Stimulated activated CD4-positive, alpha-beta T cell treated with anti-CD3 and anti-CD28 coated beads, Interleukin-1b, Interleukin-23, amount 100 ng/mL, for 1 hour (primary cell): ENCODE measurements around the gene OTOG.

Source experiments
- DNase-seq, 2 donors: peaks; one replicate each; pipeline ENCODE4 v3.0.0-alpha.2; 2020; ENCODE audit warnings: low read depth in 2 of 2

Gene OTOG

DNA sequence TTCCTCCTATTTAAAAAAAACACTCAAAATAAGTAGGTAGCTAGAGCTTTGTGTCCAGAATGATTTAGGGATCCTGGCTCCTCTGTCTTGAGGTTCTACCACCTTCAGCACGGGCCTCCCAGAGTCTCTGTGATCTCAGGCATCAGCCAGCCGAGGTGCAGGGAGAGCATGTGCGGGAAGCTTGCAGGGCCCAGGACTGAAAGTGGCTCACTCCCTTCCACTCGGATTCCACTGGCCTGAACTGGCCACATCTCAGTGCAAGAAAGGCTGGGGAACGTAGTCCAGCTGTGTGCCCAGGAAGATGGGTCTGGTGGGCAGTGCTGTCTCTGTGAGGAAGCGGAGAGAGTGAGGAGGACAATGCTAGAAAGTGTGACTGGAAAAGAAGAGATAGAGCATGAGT is 104.0 kb downstream of the OTOG start:
- no peak for DNase-seq

DNA sequence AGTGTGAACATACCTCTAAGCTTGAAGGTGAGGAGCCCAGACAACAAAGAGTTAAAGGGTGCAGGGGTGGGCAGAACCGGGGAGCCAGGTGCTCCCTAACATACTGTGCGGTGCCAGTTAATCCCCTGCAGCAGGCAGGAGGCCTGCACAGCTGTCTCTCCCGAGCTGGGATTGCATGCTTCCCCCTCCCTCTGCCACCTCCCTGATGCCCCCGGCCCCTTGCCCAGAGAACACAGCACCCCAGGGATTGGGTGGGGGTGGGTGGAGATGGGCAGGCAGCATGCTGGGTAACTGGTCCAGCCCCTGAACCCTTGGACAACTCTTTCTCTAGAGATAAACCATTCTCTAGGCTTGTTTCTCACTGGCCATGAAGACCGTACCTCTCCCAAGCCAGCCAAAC is 104.6 kb downstream of the OTOG start:
- no peak for DNase-seq

DNA sequence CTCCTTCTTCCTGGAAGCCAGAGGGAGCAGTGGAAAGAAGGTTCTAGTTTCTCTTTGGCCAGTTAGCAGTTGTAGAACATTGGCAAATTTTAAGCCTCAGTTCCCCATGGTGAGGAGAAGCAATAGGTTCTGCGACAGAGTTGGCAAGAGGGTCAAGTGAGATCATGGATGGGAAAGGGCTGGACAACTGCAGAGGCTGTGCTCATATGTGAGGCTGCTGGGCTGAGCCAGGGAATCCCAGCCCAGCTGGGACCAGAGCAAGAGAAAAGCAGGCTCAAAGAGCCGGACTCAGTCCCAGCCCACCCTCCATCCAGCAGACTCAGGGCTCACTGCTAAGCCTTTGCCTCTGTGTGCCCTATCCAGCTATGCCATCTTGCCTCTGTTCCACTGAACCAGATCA is 105.5 kb downstream of the OTOG start:
- DNase-seq: no peak

DNA sequence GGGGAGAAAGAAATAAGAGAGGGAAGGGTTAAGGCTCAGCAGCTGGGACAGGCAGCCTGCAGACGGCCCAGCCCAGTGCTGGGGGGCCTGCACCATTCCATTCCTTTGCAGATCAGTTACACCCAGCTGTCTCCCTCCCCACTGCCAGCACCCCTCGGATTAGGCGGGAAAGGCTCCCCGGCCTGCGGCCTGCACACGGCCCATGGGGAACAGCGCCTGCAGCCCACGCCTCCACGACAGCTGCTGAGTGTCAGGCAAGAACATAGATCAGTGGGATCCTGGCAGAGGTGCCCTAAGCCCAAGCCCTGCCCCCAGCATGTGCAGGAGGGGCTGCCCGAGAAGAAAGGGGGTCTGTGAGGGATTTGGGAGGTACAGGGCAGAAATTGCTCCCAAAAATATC is 106.6 kb downstream of the OTOG start:
- no peak for DNase-seq

DNA sequence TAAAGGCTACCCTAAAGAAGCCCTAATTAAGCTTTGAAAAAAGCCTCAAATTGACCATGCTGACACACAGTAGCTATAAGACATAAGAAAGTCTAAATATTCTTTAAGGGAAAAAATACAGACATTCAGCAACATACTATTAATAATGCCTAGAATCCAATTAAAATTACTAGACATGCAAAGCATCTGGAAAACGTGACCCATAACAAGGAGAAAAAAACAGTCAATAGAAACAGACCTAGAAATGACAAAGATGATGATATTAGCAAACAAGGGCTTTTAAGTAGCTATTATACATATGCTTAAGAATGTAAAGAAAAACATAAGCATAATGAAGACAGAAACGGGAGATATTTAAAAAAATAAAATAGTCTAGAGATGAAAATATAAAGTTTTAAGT is 108.6 kb downstream of the OTOG start:
- DNase-seq: no peak

DNA sequence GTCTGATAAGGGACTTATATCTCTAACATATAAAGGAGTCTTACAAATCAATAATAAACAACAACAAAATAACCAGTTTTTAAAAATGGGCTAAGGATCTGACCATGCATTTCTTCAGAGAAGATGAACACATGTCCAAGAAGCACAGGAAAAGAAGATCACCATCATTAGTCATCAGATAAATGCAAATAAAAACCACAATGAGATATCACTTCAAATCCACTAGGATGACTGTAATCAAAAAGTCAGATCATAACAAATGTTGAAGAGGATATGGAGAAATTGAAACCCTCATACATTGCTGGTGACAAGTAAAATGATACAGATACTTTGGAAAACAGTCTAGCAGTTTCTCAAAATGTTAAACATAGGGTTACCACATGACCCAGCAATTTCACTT is 111.2 kb downstream of the OTOG start:
- DNase-seq: no peak

DNA sequence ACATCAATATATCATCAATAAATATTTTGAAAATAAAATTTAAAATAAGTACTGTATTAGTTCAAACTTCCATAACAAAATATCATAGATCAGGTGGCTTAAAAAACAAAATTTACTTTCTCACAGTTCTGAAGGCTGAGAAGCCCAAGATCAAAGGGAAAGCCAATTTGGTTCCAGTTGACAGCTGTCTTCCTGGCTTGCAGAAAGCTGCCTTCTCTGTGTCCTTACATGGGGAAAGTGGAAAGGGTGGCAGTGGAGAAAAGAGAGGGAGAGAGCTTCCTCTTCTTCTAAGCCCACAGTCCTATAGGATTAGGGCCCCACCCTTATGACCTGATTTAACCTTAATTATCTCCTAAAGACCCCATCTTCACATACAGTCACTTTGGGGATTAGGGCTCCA is 121.1 kb downstream of the OTOG start:
- DNase-seq: no peak

DNA sequence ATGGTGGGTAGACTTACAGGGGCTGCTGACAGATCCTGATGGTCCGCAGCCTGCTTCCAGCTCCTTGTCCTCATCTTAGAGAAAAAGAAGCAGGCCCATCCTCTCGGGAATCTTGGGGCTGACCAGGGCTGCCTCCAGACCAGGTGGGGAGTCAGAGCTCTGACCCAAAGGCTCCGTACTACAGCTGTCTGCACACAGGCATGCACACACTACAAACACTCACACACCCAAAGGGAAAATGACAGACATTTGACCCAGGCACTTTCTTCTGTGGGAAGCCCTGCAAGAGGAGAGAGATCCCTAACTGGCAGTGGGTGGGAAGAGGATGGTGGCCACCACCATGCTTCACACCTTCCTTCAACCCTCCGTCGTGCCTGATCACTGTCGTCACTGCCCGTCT is 125.4 kb downstream of the OTOG start:
- DNase-seq: no peak

DNA sequence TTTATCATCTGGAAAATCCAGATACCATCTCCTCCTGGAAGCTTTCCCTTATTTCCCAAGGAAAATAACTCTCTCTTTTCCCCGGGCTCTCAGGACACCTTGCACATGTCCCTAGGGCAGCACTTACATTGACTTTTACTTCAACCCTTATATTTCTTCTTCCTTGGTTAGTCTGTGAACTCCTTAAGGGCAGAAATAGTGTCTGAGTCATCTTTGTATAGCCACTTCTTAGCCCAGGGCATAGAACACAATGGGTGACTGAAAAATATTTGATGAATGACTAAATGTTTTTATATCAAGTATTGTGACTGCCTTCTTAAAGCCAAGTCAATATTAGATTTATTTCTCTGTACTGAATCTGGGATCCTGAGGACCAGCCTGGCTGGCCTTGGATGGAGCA is 126.9 kb downstream of the OTOG start:
- DNase-seq: no peak

DNA sequence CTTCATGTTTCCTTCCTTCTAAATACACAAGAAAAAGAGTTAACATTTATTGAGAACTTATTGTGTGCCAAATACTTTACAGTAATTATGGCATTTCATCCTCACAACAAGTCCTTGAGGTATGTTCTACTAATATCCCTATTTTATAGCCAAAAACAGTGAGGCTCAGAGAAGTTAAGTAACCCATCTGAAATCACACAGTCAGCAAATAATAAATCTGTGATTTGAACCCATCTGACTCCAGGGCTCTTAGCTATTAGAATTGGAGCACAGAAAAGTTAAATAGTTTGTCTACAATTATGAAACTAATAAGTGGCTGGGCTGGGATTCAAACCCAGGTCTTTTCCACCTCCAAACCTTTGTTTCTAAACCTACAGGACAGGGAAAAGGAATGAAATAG is 135.8 kb downstream of the OTOG start:
- no peak for DNase-seq

DNA sequence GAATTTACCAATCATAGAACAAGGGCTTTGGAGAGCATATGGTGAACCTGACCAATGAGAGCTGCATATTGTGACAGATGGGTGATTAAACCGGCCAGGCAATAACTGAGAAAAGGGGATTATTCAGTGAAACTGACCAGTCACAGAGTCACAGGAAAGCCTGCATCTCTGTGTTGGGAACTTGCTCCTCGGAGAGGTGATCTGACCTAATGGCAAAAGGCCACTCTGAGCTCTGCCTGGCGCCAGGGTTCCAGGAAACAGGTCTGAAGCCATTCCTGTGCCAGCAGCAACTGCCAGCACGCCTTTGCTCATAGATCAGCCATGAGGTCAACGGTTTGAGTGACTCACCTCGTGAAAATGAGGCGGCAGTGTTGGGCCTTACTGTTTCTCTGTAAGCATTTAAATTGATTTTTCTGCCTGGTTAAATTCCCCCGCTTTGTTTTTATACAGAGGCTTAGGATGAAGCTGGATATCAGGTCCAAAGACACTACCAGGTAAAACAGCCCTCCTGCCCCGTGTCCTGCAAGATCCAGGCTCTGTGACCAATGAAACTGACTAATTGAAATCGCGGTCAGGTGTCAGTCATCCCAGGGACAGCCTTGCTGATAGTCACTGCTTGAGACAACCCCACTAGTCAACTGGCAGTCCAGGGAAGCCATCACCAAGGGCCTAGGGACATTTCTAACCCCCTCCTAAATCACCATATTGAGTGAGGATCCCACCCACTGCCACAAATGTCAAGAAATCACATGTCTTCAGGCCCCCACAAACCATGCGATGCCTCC is 136.5 kb downstream of the OTOG start:
- no peak for DNase-seq

DNA sequence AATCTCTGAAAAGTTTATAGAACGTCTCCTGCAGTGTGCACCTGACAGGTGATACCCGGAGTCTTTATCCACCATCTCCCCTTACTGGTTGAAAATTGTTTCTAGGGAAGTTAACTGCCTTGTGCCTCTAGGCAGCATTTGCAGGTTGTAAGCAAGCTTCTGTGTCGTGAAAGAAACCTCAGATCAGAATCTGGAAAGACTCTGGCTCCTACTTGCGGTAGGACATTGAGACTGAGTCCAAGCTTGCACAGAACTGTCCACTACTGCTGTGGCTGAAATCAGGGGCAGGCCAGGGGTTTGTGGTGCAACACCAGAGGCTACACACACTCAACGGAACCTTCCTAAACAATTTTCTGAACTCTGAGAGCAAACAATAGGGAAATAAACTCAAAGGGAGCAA is 137.5 kb downstream of the OTOG start:
- DNase-seq: no peak

DNA sequence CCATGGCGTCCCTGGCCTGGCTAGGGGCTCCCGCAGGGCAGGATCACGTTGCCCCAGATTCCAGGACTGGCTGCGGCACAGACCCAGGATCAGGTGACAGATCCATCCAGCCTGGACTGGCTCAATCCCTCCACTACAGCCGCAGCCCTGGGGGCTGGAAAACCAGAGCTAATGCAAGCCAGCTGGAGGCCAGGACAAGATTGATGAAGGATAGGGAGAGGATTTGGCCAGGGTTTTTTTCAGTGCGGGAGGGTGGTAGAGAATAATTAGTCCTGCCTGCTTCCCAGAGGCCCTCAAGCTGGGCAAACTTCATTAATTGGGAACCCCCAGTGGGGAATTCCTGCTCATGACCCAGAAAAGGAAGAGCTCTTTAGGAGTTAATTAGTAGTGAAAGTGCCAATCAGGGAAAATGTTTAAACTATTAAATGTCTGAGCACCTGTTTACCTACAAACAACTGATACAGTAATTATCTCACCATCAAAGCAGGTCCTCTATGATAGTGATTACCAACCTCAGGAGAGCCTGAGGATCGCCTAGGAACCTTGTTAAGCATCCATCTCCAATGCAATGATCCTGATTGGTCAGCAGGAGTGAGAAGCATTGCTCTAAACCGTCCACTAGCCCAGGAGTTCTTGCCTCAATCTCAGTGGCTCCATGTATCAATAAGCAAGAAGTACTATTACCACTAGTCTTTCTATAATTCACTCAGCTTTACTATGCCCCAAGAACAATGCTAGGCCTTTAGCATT is 139.3 kb downstream of the OTOG start:
- no peak for DNase-seq

DNA sequence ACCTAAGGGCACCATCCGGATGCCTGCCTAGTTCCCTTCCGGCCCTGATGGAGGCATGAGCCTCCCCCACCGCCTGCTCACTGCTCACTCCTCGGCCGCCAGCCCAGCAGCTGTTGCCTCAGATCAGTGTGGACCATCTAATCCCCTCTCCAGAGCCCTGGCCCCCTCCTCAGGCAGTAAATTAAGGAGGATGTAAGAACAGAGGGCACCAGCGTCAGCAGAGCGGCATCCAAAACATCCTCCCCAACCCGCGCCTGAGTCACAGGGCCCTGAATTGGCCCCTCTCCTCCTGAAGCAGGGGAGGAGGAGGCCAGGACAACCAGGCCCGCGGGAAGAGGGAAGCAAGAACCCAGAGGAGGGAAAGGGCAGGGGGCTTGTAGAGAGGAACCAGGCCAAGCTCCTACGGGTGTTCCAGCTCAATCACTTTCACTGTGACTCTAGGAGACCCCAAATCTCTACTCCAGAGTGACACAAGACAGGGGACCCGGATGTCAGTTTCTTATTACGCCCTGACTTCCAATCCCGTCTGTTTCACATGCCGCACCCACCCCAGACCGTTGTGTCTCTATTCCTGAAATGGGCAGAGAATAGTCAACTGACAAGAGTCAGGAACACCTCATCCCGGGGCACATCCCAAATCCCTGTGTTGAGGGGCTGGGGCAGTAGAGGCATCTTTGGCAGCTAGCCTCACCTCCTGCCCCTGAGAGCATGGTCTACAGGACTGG is 141.0 kb downstream of the OTOG start:
- no peak for DNase-seq

DNA sequence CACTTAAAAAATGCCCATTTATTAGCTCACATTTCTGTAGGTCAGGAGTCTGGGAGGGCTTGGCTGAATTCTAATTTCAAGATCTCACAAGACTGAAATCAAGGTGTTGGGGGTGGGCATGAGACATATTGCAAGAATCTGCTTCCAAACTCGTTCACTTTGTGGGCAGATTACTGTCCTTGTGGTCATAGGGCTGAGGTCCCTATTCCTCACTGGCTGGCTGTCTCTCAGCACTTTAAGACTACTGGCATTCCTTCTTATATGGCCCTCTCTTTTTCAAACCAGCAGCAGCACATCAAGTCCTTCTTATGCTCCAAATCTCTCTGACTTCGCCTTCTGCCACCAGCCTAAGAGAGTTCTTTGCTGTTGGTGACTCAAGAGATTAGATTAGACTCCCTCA is 144.5 kb downstream of the OTOG start:
- no peak for DNase-seq

DNA sequence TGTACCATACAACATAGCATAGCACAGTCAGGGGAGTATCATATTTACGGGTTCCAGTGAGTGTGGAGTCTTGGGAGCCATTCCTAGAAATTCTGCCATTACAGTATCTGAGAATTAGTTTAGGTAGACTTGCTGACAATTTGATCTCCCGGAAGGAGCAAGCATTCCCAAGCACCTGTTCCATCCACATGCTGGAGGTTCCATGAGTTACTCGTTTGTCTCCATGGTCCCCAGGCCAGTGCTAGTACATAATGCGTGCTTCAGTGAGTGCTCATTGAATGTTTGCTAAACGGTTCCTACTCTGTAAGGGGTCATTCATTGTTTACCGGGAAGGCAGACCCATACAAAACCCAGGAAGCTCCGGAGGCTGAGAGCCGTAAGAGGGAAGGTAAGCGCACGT is 144.9 kb downstream of the OTOG start:
- DNase-seq: no peak

DNA sequence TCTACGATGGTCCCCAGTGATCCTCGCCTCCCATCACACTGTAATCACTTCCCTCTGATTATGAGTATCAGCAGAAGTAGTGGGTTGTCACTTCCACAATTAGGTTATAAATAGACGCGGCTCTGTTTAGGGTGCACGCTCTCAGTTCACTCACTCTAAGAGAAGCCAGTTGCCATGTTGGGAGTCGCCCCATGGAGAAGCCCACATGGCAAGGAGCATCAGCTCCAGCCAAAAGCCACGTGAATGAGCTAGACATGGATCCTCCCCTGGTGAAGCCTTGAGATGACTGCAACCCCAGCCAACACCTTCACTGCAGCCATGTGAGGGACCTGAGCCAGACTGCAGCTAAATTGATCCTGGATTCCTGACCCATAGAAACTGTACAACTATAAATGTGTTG is 145.9 kb downstream of the OTOG start:
- DNase-seq: no peak

DNA sequence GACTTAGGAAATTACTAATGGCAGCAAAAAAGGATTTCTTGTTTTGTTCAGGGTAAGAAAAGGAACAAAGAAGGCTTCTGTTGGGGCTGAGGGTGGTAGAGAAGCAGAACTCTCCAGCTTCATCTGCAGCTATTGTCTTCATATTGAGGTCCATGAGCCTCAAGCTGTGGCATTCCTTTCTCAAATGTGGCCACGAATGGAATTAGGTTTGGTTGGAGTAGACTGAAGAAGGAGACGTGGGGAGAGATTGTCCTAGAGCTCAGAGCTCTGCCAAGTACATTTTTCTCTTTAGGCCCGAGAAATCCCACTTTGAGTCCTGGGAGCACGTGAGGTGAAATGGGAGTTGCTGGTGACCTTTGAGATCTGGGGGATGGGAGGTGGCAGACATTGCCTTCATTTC is 146.5 kb downstream of the OTOG start:
- DNase-seq: no peak

DNA sequence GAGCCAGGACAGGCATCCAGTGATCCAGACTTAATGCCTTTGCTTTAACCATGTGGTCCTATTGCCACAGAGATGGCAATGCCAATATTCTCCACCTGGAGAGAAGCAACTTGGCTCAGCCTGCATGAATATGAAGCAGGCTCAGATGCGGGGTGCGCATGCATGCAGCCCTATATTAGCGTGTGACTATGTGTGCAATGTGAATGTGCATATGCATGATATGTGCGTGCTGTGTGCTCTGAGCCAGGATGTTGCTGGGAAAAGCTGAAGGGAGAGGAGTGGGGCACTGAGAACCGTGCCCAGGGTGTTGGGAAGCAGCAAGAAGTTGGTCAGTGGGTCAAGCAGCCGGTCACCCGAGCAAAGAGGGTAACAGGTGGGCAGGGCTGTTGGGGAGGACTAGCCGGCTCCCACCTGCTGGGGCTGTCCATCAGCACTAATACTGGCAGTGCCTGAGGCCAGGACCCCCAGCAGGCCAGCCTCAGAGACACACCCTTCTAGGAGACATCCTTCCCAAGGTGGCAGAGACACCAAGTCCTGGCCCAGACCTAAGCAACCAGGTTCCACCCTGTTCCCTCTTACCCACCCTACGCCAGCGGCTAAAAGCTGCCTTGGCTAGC is 147.5 kb downstream of the OTOG start:
- no peak for DNase-seq

DNA sequence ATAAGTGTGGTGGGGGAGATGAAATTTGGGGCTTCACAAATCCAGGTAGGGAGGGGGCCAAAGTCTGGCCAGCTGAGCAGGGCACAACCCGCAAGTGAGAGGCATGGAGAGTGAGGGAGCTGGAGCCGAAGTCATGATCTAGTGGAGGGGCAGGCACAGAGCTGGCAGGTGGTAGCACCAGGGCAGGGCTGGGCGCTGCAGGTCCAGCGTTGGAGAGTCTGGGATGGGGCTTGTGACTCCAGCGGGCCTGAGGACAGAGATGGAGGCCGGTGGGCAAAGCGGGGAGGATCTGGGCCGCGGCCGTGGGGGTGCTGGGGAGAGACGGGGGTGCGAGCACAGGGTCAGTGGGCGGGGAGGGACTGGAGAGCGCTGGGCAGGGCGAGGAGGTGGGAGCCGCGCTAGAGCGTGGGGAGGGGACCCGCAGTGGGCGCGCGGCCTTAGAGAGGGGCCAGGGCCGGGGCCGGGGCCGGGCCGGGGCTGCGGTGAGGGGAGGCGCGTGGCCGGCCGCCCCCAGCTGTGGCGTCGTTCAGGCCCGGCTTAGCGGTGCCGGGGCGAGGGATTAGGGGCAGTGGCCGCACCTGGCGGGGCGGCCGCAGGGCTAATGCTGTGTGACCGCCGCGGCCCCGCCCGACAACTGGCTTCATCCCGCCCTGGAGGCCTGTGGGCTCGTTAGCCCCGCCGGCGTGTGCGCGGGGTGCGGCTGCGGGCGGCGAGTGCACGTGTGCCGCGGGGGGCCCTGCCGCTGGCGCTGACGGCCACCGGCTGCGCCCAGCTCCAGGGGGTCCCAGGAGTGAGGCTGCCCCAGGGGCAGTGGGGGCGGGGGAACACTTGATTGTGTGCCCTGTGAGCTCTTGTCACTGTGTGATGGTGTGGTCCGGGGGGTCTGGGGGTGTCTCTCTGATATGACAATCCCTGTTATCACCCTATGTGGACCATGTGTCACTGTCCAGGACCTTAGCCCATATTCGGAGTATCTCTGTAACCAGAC is 148.7 kb downstream of the OTOG start:
- DNase-seq: no peak

DNA sequence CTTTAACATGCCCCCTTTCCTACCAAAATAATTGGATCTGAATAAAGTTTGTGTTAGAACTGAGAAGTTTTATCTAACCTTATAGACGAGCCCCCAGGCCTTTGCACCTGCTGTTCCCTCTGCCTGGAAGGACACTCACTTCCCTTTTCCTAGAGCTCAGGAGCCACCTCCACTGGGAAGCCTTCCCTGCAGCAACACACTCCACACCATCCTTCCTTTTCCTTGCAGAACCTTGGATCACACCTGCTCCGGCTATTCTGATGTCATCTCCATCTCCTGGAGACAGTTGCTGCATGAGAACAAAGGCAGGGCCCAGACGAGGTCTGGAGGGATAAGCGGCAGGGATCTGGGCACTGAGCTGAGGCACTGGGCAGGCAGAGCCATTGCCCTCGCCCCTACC is 149.7 kb downstream of the OTOG start:
- DNase-seq: no peak
